ENCODE measurements around the gene AGO4. TPM values are rescaled to one million over a fixed set of nuclear protein-coding genes. Genes with fewer than 3 reads are reported as not detected.

AGO4 gene
- total RNA-seq, 1 experiment from 2014 or later, result 6.1 TPM

DNA sequence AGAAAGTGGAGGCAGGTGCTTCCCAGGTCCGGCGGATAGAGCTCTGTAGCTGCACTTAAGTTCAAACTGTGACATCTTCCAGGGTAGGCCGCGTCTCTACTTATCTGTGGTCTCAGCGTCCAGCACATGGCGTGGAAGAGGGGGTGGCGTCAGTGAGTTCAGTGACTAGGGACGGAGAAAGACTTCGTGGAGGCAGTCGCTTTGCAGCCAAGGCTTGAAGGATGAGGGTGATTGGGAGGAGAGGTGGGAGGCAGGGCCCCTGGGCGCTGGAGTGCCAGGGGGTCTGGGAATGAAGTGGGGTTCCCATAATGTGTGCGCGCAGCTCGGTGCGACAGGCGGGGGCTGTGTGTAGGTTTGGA, 74.7 kb downstream of the AGO4 start:
- Histone ChIP-seq H3K4me2 (ENCODE audit: low read length) (peak overlapping the region; percentile 98), H4K20me1 (ENCODE audit: insufficient read depth) (no peaks in the 10 kb centered on the region), H3K79me2 (ENCODE audit: insufficient read depth, low read length) (peaks cover 35% of the 10 kb centered on the region), H2AFZ (ENCODE audit: low read depth, low read length, poor library complexity, severe bottlenecking) (peak overlapping the region; percentile 77), H3K4me3 (replicated peaks in 1 of 2; ENCODE audit: low read depth in 1 of 2, low read length in 2 of 2) (peak overlapping the region; percentile 16 to 94; a peak in 2 of 4 replicates), H3K36me3 (ENCODE audit: control insufficient read depth in 1 of 2, insufficient read depth in 2 of 2, low read length in 2 of 2) (no peaks in the 10 kb centered on the region), H3K9me2 (ENCODE audit: insufficient read depth) (no peaks in the 10 kb centered on the region), H3K27ac (ENCODE audit: low read depth, low read length) (no peak overlapping the region), H3K9ac (ENCODE audit: low read length) (no peak overlapping the region), H3K9me3 (ENCODE audit: control insufficient read depth in 1 of 2, insufficient read depth in 1 of 2, low read depth in 1 of 2, low read length in 2 of 2) (no peaks in the 10 kb centered on the region), H3K4me1 (ENCODE audit: control insufficient read depth in 1 of 2, insufficient read depth in 2 of 2, low read length in 2 of 2) (peaks cover 0 to 31% of the 10 kb centered on the region in 2 experiments; a peak in 3 of 4 replicates), H3K27me3 (ENCODE audit: insufficient read depth, low read length) (no peaks in the 10 kb centered on the region)
- ChIA-PET CTCF (interaction anchor here (0.8 to 1.2 kb wide), 6 partner anchors 9 to 48 kb away, joined by 3 to 12 read pairs (median 4); partner anchors contain the start of gene AGO3), RAD21 (ENCODE audit: low non-redundant PET in 1 of 2, low total read pairs in 2 of 2, uncharacterized antibody in 2 of 2, unreplicated experiment in 2 of 2) (no interaction called here), POLR2A (no interaction called here)
- ATAC-seq (peak; percentile 4), DNase-seq (ENCODE audit: low read depth, low spot score) (no peak)
- intact Hi-C loops (cut with micrococcal nuclease), result no loop called here
- TF ChIP-seq CBX3 (IDR thresholded peaks at IDR 0.05; ENCODE audit: low read depth), result no peak
- no peak for TF ChIP-seq SP1 (IDR thresholded peaks at IDR 0.05; ENCODE audit: low read depth)
- no peak for TF ChIP-seq EZH2phosphoT487 (IDR thresholded peaks at IDR 0.05; ENCODE audit: borderline replicate concordance)
- TF ChIP-seq ZNF274 (IDR thresholded peaks at IDR 0.05; ENCODE audit: low read depth, low read length), result no peak
- BruUV-seq (replicated peaks), result no TSS peak

DNA sequence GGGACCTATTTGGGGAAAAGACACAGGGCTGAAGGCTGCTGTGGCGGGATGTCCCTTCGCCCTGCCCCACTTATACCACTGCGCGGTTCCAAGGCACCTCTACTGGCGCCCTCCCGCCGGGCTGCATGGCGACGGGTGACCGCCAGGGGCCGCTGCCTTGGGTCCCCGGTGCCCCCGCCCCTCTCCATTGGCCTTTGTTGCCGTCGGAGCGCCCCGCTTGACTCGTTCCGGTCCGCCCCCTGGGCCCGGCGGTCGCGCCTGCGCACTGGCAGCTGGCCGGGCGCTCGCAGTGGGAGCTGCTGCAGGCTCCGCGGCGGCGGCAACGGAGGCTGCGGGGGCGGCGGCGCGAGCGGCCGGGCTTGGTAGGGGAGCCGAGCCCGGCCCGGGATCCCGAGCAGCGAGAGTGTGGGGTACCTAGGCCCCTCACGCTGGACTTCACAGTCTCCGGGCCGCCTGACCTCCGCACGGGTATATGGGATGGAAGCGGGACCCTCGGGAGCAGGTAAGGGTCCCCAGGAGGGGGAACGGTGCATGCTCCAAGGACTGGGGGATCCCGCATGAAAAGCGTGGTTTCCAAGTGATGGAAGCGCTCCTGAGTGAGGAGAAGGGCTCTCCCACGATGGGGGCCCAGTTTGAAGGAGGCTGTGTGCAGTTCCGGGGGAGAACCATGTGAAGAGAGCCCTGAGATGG, 75.3 kb downstream of the AGO4 start, which contains the start of gene AGO1:
Gene AGO1, plus strand, starts transcription at position 265 of the 690 bp plus-strand sequence. Its CDS starts 213 bp downstream, at position 478.
- no TSS peak for BruUV-seq (replicated peaks)
- H3K4me1 ChIP-seq (ENCODE audit: control insufficient read depth in 1 of 2, insufficient read depth in 2 of 2, low read length in 2 of 2), result peaks cover 0 to 31% of the 10 kb centered on the region in 2 experiments; a peak in 3 of 4 replicates
- ATAC-seq, result peak; percentile 95
- H3K4me2 ChIP-seq (ENCODE audit: low read length), result peak within 1 kb of the TSS; percentile 98
- POLR2A ChIA-PET, result no interaction called here
- no peaks in the 10 kb centered on the region for H3K9me2 ChIP-seq (ENCODE audit: insufficient read depth)
- H3K27ac ChIP-seq (ENCODE audit: low read depth, low read length), result peak within 1 kb of the TSS; percentile 80; the same call in 1 of the 2 replicates
- peak within 1 kb of the TSS; percentile 77 for H2AFZ ChIP-seq (ENCODE audit: low read depth, low read length, poor library complexity, severe bottlenecking)
- RAD21 ChIA-PET (ENCODE audit: low non-redundant PET in 1 of 2, low total read pairs in 2 of 2, uncharacterized antibody in 2 of 2, unreplicated experiment in 2 of 2), result interaction anchor here (0.6 kb wide), 3 partner anchors 39 to 320 kb away, joined by 3 to 5 read pairs (median 3); no protein-coding TSS in a partner anchor
- no peaks in the 10 kb centered on the region for H3K9me3 ChIP-seq (ENCODE audit: control insufficient read depth in 1 of 2, insufficient read depth in 1 of 2, low read depth in 1 of 2, low read length in 2 of 2)
- intact Hi-C loops (cut with micrococcal nuclease), result no loop called here
- no peaks in the 10 kb centered on the region for H3K36me3 ChIP-seq (ENCODE audit: control insufficient read depth in 1 of 2, insufficient read depth in 2 of 2, low read length in 2 of 2)
- peak; percentile 82 for DNase-seq (ENCODE audit: low read depth, low spot score)
- H4K20me1 ChIP-seq (ENCODE audit: insufficient read depth), result no peaks in the 10 kb centered on the region
- peak within 1 kb of the TSS; percentile 95 for H3K9ac ChIP-seq (ENCODE audit: low read length)
- peak within 1 kb of the TSS; percentile 94 to 100 for H3K4me3 ChIP-seq (replicated peaks in 1 of 2; ENCODE audit: low read depth in 1 of 2, low read length in 2 of 2)
- CTCF ChIA-PET, result interaction anchor here (0.6 to 1.2 kb wide), 14 partner anchors 9 to 899 kb away, joined by 3 to 12 read pairs (median 3); partner anchors contain the start of gene AGO3
- peaks cover 35% of the 10 kb centered on the region for H3K79me2 ChIP-seq (ENCODE audit: insufficient read depth, low read length)
- H3K27me3 ChIP-seq (ENCODE audit: insufficient read depth, low read length), result no peaks in the 10 kb centered on the region
- TF ChIP-seq RAD21 (IDR thresholded peaks at IDR 0.05; ENCODE audit: low read depth) (peak; percentile 36), ZFX (IDR thresholded peaks at IDR 0.05) (peak; percentile 63; the same call in 1 of the 2 replicates), EGR1 (IDR thresholded peaks at IDR 0.05; ENCODE audit: low read depth) (peak; percentile 86), TCF7L2 (IDR thresholded peaks at IDR 0.05; ENCODE audit: borderline replicate concordance, extremely low read depth, insufficient read depth, insufficient read length) (peak; percentile 78), POLR2AphosphoS5 (IDR thresholded peaks at IDR 0.05; ENCODE audit: low read depth, low read length) (peak; percentile 90), SIN3A (IDR thresholded peaks at IDR 0.05; ENCODE audit: low read depth) (no peak), EZH2phosphoT487 (IDR thresholded peaks at IDR 0.05; ENCODE audit: borderline replicate concordance) (no peak), REST (IDR thresholded peaks at IDR 0.05; ENCODE audit: low read depth) (no peak), ELF1 (IDR thresholded peaks at IDR 0.05; ENCODE audit: borderline replicate concordance, low read depth) (no peak)
- TF ChIP-seq, protein P1, sequence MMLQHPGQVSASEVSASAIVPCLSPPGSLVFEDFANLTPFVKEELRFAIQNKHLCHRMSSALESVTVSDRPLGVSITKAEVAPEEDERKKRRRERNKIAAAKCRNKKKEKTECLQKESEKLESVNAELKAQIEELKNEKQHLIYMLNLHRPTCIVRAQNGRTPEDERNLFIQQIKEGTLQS (IDR thresholded peaks at IDR 0.05), result no peak
